ENCODE measurements around the gene B4GALT5.

GRCh38 chr20:49712646-49712995 is 1.1 kb downstream of the B4GALT5 start:
- TF ChIP-seq, protein P1, sequence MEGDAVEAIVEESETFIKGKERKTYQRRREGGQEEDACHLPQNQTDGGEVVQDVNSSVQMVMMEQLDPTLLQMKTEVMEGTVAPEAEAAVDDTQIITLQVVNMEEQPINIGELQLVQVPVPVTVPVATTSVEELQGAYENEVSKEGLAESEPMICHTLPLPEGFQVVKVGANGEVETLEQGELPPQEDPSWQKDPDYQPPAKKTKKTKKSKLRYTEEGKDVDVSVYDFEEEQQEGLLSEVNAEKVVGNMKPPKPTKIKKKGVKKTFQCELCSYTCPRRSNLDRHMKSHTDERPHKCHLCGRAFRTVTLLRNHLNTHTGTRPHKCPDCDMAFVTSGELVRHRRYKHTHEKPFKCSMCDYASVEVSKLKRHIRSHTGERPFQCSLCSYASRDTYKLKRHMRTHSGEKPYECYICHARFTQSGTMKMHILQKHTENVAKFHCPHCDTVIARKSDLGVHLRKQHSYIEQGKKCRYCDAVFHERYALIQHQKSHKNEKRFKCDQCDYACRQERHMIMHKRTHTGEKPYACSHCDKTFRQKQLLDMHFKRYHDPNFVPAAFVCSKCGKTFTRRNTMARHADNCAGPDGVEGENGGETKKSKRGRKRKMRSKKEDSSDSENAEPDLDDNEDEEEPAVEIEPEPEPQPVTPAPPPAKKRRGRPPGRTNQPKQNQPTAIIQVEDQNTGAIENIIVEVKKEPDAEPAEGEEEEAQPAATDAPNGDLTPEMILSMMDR (IDR thresholded peaks at IDR 0.05) = no peak
- no peak for TF ChIP-seq POLR2A (IDR thresholded peaks at IDR 0.05)

All from body of pancreas (tissue), 4 donors.